Omental fat pad (tissue), 4 donors: ENCODE measurements around the gene NAA15. TPM values are rescaled to one million over a fixed set of nuclear protein-coding genes. Genes with fewer than 3 reads are reported as not detected.
"Not testable (repeated sequence)": the region's sequence is repeated elsewhere in the genome, so short reads cannot be mapped to it uniquely, and the experiment has no call there.

Source experiments
- ATAC-seq: fragments of 150-250 bp; one replicate; pipeline ENCODE4 v1.9.1; 2016; ENCODE audit warnings: mild to moderate bottlenecking, moderate library complexity; ENCODE audit not compliant: low FRiP score
- DNase-seq: peaks from one replicate; pipeline ENCODE4 v3.0.0-alpha.2; 2019; ENCODE audit warnings: low spot score
- total RNA-seq, 4 donors: library from RNA; depleted of rRNA; stranded (reverse); fragments of >200 nt; gene quantifications; one replicate each; pipeline ENCODE4 v1.1.0, GENCODE V29; 2016
- TF ChIP-seq, protein P1 (sequence below), 3 donors: fragments of 450-650 bp; IDR thresholded peaks; one replicate each; pipeline ENCODE4 v1.5.1; 2016 to 2017; ENCODE audit warnings: antibody characterized with exemption in 3 of 3, mild to moderate bottlenecking in 3 of 3, moderate library complexity in 2 of 3

Gene NAA15
- total RNA-seq, 4 donors from 2014 or later, result 25.7 to 70.9 (median 32.0) TPM

- TF ChIP-seq, protein P1, sequence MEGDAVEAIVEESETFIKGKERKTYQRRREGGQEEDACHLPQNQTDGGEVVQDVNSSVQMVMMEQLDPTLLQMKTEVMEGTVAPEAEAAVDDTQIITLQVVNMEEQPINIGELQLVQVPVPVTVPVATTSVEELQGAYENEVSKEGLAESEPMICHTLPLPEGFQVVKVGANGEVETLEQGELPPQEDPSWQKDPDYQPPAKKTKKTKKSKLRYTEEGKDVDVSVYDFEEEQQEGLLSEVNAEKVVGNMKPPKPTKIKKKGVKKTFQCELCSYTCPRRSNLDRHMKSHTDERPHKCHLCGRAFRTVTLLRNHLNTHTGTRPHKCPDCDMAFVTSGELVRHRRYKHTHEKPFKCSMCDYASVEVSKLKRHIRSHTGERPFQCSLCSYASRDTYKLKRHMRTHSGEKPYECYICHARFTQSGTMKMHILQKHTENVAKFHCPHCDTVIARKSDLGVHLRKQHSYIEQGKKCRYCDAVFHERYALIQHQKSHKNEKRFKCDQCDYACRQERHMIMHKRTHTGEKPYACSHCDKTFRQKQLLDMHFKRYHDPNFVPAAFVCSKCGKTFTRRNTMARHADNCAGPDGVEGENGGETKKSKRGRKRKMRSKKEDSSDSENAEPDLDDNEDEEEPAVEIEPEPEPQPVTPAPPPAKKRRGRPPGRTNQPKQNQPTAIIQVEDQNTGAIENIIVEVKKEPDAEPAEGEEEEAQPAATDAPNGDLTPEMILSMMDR (IDR thresholded peaks at IDR 0.05), result no peak
- ATAC-seq, result no peak
- DNase-seq, result no peak
Observed at GRCh38 chr4:139389991-139390390, 88.7 kb downstream of the NAA15 start.

- TF ChIP-seq, protein P1 (IDR thresholded peaks at IDR 0.05), result no peak
- ATAC-seq, result no peak
- DNase-seq, result no peak
Observed at GRCh38 chr4:139391731-139392130, 90.4 kb downstream of the NAA15 start.

- TF ChIP-seq, protein P1 (IDR thresholded peaks at IDR 0.05), result no peak
- DNase-seq (no peak), ATAC-seq (no peak)
Observed at GRCh38 chr4:139392797-139393196, 91.5 kb downstream of the NAA15 start.

DNA sequence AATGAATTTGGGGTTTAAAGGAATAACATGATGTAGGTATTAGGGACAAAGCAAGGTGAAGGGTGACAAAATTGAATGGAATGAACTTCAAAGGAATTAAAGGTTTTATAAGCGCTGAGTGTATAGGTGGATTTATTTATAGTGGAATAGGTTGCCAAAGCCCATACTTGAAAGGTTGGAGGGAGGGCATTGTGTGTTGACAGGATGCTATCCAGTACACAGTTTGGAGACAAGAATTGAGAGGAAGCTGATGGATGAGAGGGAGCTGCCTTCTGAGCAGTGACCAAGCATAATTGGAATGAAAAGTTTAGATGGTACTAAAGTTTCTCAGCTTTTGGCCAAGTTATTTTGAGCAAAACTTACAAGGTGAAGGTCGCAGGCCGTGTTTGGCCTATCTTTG lies 100.1 kb downstream of the NAA15 start:
- DNase-seq, result no peak
- TF ChIP-seq, protein P1 (IDR thresholded peaks at IDR 0.05), result no peak
- no peak for ATAC-seq

GRCh38 chr4:139402436-139402835 lies 101.1 kb downstream of the NAA15 start:
- DNase-seq, result no peak
- no peak for ATAC-seq
- TF ChIP-seq, protein P1 (IDR thresholded peaks at IDR 0.05), result no peak

DNA sequence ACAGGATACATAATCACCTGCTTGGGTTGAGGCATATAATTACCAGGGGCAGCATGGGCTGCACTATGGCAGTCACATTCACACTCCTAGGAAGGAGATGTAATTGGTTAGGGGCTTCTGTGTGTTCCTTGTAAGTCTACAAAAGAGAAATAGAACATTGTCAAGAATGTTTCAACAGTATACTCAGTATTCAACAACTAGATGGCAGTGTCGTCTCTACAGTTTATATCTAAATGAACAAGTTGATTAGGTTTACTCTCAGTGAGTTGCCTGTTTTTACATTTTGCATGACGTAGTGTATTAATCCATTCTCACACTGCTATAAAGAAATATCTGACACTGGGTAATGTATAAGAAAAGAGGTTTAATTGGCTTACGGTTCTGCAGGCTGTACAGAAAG lies 102.2 kb downstream of the NAA15 start:
- ATAC-seq (no peak), DNase-seq (no peak)
- TF ChIP-seq, protein P1 (IDR thresholded peaks at IDR 0.05), result no peak

- TF ChIP-seq, protein P1 (IDR thresholded peaks at IDR 0.05), result no peak
- DNase-seq, result no peak
- no peak for ATAC-seq
Observed at GRCh38 chr4:139410312-139410711, 109.0 kb downstream of the NAA15 start.

DNA sequence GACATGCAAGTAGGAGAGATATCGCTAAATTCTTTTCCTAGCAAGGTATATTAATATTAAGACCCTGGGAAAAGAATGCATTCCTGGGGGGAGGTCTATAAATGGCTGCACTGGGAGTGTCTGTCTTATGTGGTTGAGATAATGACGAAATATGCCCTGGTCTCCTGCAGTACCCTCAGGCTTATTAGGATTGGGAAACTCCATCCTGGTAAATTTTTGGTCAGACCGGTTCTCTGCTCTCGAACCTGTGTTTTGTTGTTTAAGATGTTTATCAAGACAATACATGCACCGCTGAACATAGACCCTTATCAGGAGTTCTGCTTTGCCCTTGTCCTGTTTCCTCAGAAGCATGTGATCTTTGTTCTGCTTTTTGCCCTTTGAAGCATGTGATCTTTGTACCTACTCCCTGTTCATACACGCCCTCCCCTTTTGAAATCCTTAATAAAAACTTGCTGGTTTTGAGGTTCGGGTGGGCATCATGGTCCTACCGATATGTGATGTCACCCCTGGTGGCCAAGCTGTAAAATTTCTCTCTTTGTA lies 113.4 kb downstream of the NAA15 start:
- ATAC-seq, DNase-seq: not testable (repeated sequence)
